ENCODE results near the gene SHC2. TPM values are rescaled to one million over a fixed set of nuclear protein-coding genes. Genes with fewer than 3 reads are reported as not detected.

SHC2 gene
- polyA plus RNA-seq, 1 of the 3 experiments (the other 2 are of a cell fraction), result 0.64 TPM

DNA sequence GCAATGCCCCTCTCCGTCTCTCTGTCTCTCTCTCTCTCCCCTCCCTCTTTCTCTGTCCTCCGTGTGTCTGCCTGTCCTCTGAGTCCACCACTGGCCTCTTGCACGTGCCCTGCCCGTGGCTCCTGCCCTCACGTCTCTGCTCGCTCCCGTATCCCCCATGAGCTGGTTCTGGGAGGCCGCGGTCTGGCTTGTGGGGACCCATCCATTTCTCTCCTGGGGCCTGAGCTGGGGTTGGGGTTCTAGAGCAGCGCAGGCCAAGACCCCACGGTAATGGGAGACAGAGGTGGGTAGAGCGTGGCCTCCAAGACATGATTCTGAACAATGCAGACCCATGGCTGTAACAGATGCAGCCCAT is 70.9 kb downstream of the SHC2 start:
- TF ChIP-seq RAD21 (IDR thresholded peaks at IDR 0.05; ENCODE audit: low read length), result no peak
- no peak for TF ChIP-seq MXI1 (IDR thresholded peaks at IDR 0.05; ENCODE audit: low read depth, low read length)
- no peak for TF ChIP-seq GATA2 (CRISPR knock-in tag; IDR thresholded peaks at IDR 0.05)
- TF ChIP-seq TCF12 (IDR thresholded peaks at IDR 0.05), result no peak
- TF ChIP-seq, protein P1, sequence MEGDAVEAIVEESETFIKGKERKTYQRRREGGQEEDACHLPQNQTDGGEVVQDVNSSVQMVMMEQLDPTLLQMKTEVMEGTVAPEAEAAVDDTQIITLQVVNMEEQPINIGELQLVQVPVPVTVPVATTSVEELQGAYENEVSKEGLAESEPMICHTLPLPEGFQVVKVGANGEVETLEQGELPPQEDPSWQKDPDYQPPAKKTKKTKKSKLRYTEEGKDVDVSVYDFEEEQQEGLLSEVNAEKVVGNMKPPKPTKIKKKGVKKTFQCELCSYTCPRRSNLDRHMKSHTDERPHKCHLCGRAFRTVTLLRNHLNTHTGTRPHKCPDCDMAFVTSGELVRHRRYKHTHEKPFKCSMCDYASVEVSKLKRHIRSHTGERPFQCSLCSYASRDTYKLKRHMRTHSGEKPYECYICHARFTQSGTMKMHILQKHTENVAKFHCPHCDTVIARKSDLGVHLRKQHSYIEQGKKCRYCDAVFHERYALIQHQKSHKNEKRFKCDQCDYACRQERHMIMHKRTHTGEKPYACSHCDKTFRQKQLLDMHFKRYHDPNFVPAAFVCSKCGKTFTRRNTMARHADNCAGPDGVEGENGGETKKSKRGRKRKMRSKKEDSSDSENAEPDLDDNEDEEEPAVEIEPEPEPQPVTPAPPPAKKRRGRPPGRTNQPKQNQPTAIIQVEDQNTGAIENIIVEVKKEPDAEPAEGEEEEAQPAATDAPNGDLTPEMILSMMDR (IDR thresholded peaks at IDR 0.05), result no peak
- TF ChIP-seq FOXM1 (IDR thresholded peaks at IDR 0.05; ENCODE audit: low read depth), result no peak
- TF ChIP-seq, protein P2, sequence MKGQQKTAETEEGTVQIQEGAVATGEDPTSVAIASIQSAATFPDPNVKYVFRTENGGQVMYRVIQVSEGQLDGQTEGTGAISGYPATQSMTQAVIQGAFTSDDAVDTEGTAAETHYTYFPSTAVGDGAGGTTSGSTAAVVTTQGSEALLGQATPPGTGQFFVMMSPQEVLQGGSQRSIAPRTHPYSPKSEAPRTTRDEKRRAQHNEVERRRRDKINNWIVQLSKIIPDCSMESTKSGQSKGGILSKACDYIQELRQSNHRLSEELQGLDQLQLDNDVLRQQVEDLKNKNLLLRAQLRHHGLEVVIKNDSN (IDR thresholded peaks at IDR 0.05; ENCODE audit: borderline replicate concordance, low read depth), result no peak
- no peak for TF ChIP-seq FOSL2 (IDR thresholded peaks at IDR 0.05; ENCODE audit: borderline replicate concordance, low read depth)
- no peak for TF ChIP-seq NFIC (IDR thresholded peaks at IDR 0.05; ENCODE audit: borderline replicate concordance)
- TF ChIP-seq, protein P3, sequence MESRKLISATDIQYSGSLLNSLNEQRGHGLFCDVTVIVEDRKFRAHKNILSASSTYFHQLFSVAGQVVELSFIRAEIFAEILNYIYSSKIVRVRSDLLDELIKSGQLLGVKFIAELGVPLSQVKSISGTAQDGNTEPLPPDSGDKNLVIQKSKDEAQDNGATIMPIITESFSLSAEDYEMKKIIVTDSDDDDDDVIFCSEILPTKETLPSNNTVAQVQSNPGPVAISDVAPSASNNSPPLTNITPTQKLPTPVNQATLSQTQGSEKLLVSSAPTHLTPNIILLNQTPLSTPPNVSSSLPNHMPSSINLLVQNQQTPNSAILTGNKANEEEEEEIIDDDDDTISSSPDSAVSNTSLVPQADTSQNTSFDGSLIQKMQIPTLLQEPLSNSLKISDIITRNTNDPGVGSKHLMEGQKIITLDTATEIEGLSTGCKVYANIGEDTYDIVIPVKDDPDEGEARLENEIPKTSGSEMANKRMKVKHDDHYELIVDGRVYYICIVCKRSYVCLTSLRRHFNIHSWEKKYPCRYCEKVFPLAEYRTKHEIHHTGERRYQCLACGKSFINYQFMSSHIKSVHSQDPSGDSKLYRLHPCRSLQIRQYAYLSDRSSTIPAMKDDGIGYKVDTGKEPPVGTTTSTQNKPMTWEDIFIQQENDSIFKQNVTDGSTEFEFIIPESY (IDR thresholded peaks at IDR 0.05; ENCODE audit: borderline replicate concordance, low read depth), result no peak
- TF ChIP-seq TEAD4 (IDR thresholded peaks at IDR 0.05; ENCODE audit: borderline replicate concordance, insufficient read depth), result no peak
- TF ChIP-seq TAF1 (IDR thresholded peaks at IDR 0.05; ENCODE audit: borderline replicate concordance, low read depth, low read length), result no peak
- TF ChIP-seq, protein P4, sequence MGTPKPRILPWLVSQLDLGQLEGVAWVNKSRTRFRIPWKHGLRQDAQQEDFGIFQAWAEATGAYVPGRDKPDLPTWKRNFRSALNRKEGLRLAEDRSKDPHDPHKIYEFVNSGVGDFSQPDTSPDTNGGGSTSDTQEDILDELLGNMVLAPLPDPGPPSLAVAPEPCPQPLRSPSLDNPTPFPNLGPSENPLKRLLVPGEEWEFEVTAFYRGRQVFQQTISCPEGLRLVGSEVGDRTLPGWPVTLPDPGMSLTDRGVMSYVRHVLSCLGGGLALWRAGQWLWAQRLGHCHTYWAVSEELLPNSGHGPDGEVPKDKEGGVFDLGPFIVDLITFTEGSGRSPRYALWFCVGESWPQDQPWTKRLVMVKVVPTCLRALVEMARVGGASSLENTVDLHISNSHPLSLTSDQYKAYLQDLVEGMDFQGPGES (IDR thresholded peaks at IDR 0.05; ENCODE audit: low read depth, low read length), result no peak
- no peaks in the 10 kb centered on the region for H3K9me2 ChIP-seq
- H3K4me2 ChIP-seq, result no peak overlapping the region
- no peaks in the 10 kb centered on the region for H3K36me3 ChIP-seq (replicated peaks in 1 of 2; ENCODE audit: control insufficient read depth in 1 of 2, insufficient read depth in 2 of 2, low read length in 1 of 2)
- ChIA-PET POLR2A (no interaction called here), CTCF (no interaction called here)
- H3F3A ChIP-seq (replicated peaks; ENCODE audit: insufficient read depth), result peaks cover 13% of the 10 kb centered on the region
- H2AFZ ChIP-seq (ENCODE audit: low read depth), result no peak overlapping the region
- H3K79me2 ChIP-seq (ENCODE audit: insufficient read depth), result no peaks in the 10 kb centered on the region
- WGBS (ENCODE audit: low lambda C conversion rate), result 62% methylated on average over 12 of the region's 12 CpGs
- peaks cover 0 to 3% of the 10 kb centered on the region in 2 experiments; a peak in 1 of 4 replicates for H3K4me1 ChIP-seq (ENCODE audit: control insufficient read depth in 1 of 2, insufficient read depth in 2 of 2, low read depth in 1 of 2, low read length in 1 of 2)
- no peak overlapping the region for H3K4me3 ChIP-seq (ENCODE audit: low read depth in 2 of 2, low read length in 1 of 2)
- H3K9ac ChIP-seq, result no peak overlapping the region
- H3K9me3 ChIP-seq, result no peaks in the 10 kb centered on the region
- no peak for DNase-seq
- H4K20me1 ChIP-seq (ENCODE audit: insufficient read depth), result no peaks in the 10 kb centered on the region
- H3K27me3 ChIP-seq (ENCODE audit: insufficient read depth), result no peaks in the 10 kb centered on the region
- no peak overlapping the region for H3K27ac ChIP-seq (ENCODE audit: low read depth in 2 of 2, low read length in 1 of 2)
